ENCODE data around the gene TTLL11. TPM values are rescaled to one million over a fixed set of nuclear protein-coding genes. Genes with fewer than 3 reads are reported as not detected.

TTLL11 gene
- polyA plus RNA-seq, 2 donors, result 2.3 to 4.5 TPM

DNA sequence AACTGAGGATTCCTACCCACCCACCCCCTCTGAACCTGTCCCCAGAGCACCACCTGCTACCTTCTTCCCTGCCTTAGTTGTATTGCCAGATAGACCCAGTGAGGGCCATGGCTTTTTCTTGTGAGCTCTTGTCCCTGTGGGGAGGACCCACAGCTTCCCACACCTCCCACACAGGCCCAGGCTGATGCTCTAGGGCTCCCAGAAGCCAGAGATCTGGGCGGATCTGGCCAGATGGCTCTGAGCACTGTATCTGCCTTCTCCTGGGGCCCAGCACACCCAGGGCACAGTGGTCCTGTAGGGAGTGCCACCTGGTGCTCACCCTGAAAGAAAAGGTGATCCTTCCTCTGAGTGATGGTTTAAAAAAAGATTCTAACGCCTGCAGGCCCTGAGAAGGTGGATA lies 310.0 kb downstream of the TTLL11 start:
- H3K27ac ChIP-seq (ENCODE audit: low read depth in 2 of 2, low read length in 1 of 2), result no peak overlapping the region
- H3K36me3 ChIP-seq (ENCODE audit: control insufficient read depth in 2 of 2, insufficient read depth in 2 of 2, low read length in 1 of 2), result peaks cover 13 to 50% of the 10 kb centered on the region in 2 donors
- H3K27me3 ChIP-seq (ENCODE audit: control insufficient read depth in 1 of 2, insufficient read depth in 2 of 2, low read length in 2 of 2), result no peaks in the 10 kb centered on the region
- no peak overlapping the region for H3K4me3 ChIP-seq (ENCODE audit: low read depth in 1 of 2, low read length in 2 of 2)
- no peaks in the 10 kb centered on the region for H3K4me1 ChIP-seq (ENCODE audit: control insufficient read depth in 2 of 2, insufficient read depth in 2 of 2, low read length in 1 of 2)
- no peaks in the 10 kb centered on the region for H3K9me3 ChIP-seq (ENCODE audit: control insufficient read depth in 2 of 2, insufficient read depth in 1 of 2, low read depth in 1 of 2, low read length in 1 of 2)
- 80 to 92% methylated on average over 2 of the region's 2 CpGs for WGBS, 2 donors

- Histone ChIP-seq H3K4me1 (ENCODE audit: control insufficient read depth in 2 of 2, insufficient read depth in 2 of 2, low read length in 1 of 2) (no peaks in the 10 kb centered on the region), H3K36me3 (ENCODE audit: control insufficient read depth in 2 of 2, insufficient read depth in 2 of 2, low read length in 1 of 2) (peaks cover 13 to 50% of the 10 kb centered on the region in 2 donors), H3K4me3 (ENCODE audit: low read depth in 1 of 2, low read length in 2 of 2) (no peak overlapping the region), H3K27ac (ENCODE audit: low read depth in 2 of 2, low read length in 1 of 2) (no peak overlapping the region), H3K9me3 (ENCODE audit: control insufficient read depth in 2 of 2, insufficient read depth in 1 of 2, low read depth in 1 of 2, low read length in 1 of 2) (no peaks in the 10 kb centered on the region), H3K27me3 (ENCODE audit: control insufficient read depth in 1 of 2, insufficient read depth in 2 of 2, low read length in 2 of 2) (no peaks in the 10 kb centered on the region)
- WGBS, 2 donors, result 91 to 95% methylated on average over 17 of the region's 17 CpGs
These were observed 310.5 kb downstream of the TTLL11 start for GRCh38 chr9:121782514-121783110.

GRCh38 chr9:121781701-121782464 lies 311.2 kb downstream of the TTLL11 start:
- WGBS, 2 donors, result 93% methylated on average over 17 of the region's 17 CpGs
- peaks cover 13 to 52% of the 10 kb centered on the region in 2 donors for H3K36me3 ChIP-seq (ENCODE audit: control insufficient read depth in 2 of 2, insufficient read depth in 2 of 2, low read length in 1 of 2)
- no peak overlapping the region for H3K4me3 ChIP-seq (ENCODE audit: low read depth in 1 of 2, low read length in 2 of 2)
- H3K27ac ChIP-seq (ENCODE audit: low read depth in 2 of 2, low read length in 1 of 2), result no peak overlapping the region
- no peaks in the 10 kb centered on the region for H3K27me3 ChIP-seq (ENCODE audit: control insufficient read depth in 1 of 2, insufficient read depth in 2 of 2, low read length in 2 of 2)
- no peaks in the 10 kb centered on the region for H3K9me3 ChIP-seq (ENCODE audit: control insufficient read depth in 2 of 2, insufficient read depth in 1 of 2, low read depth in 1 of 2, low read length in 1 of 2)
- no peaks in the 10 kb centered on the region for H3K4me1 ChIP-seq (ENCODE audit: control insufficient read depth in 2 of 2, insufficient read depth in 2 of 2, low read length in 1 of 2)

DNA sequence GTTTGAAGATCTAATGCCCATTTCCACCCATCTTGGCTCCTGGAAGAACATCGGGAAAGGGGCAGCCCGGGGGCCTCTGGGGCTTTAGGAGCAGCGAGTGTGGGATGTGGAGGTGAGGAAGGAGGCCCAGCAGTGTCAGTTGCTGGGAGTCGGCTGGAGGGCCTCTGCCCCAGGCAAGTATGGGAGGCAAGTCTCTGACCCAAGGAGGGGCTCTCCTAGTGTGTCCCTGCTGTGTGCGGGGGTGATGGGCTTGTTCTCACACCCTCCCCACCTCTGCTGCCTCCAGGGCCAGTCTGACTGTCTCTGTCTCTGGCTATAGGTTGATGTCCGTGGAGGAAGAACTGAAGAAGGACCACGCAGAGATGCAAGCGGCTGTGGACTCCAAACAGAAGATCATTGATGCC lies 312.0 kb downstream of the TTLL11 start:
- H3K4me3 ChIP-seq (ENCODE audit: low read depth in 1 of 2, low read length in 2 of 2), result no peak overlapping the region

DNA sequence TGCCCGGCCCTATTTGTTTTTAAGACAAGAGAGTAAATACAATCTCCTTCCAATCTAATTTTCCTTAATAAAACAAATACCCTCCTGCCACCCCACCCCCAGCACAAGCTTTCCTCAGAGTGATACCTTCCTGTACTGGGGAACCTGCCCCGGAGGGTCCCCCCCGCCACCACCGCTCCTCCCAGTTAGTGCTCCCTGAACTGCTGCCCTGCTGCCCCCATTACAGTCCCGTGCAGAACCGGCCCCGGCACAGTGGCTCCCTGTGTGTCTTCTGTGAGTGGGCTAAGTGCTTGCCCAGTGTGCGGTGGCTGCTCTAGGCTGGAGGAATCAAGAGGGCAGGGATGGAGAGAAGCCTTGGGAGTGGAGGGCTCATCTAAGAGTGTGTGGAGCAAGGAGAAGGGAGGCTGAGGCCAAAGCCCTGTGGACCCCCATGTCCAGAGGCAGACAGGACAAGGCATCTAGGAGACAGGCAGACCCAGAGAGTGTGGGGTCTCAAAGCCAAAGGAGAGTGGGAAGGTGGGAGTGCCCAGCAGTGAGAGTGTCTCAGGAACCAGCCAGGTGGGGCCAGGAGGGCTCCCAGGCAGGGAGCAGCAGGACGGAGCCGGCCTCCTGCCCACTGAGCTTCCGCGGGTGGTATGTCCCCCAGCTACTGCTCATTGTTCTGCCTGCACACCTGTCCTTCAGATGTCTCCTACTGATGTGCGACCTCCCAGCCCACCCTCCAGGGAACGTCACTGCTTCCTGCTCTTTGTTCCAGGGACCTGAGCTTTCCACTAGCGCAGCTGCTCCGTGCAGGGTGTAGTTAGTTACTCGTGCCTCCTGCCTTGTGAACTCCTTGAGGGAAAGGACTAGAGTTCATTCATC lies 312.7 kb downstream of the TTLL11 start:
- Histone ChIP-seq H3K4me3 (ENCODE audit: low read depth in 1 of 2, low read length in 2 of 2) (no peak overlapping the region), H3K27me3 (ENCODE audit: control insufficient read depth in 1 of 2, insufficient read depth in 2 of 2, low read length in 2 of 2) (no peaks in the 10 kb centered on the region), H3K27ac (ENCODE audit: low read depth in 2 of 2, low read length in 1 of 2) (no peak overlapping the region), H3K9me3 (ENCODE audit: control insufficient read depth in 2 of 2, insufficient read depth in 1 of 2, low read depth in 1 of 2, low read length in 1 of 2) (no peaks in the 10 kb centered on the region), H3K36me3 (ENCODE audit: control insufficient read depth in 2 of 2, insufficient read depth in 2 of 2, low read length in 1 of 2) (peaks cover 18 to 62% of the 10 kb centered on the region in 2 donors), H3K4me1 (ENCODE audit: control insufficient read depth in 2 of 2, insufficient read depth in 2 of 2, low read length in 1 of 2) (no peaks in the 10 kb centered on the region)
- 82 to 85% methylated on average over 17 of the region's 17 CpGs for WGBS, 2 donors

More for the DNA sequence above, 312.0 kb downstream of the TTLL11 start:
- 89 to 95% methylated on average over 8 of the region's 8 CpGs for WGBS, 2 donors
- Histone ChIP-seq H3K27ac (ENCODE audit: low read depth in 2 of 2, low read length in 1 of 2) (no peak overlapping the region), H3K9me3 (ENCODE audit: control insufficient read depth in 2 of 2, insufficient read depth in 1 of 2, low read depth in 1 of 2, low read length in 1 of 2) (no peaks in the 10 kb centered on the region), H3K27me3 (ENCODE audit: control insufficient read depth in 1 of 2, insufficient read depth in 2 of 2, low read length in 2 of 2) (no peaks in the 10 kb centered on the region), H3K36me3 (ENCODE audit: control insufficient read depth in 2 of 2, insufficient read depth in 2 of 2, low read length in 1 of 2) (peaks cover 13 to 59% of the 10 kb centered on the region in 2 donors), H3K4me1 (ENCODE audit: control insufficient read depth in 2 of 2, insufficient read depth in 2 of 2, low read length in 1 of 2) (no peaks in the 10 kb centered on the region)

- no peaks in the 10 kb centered on the region for H3K9me3 ChIP-seq (ENCODE audit: control insufficient read depth in 2 of 2, insufficient read depth in 1 of 2, low read depth in 1 of 2, low read length in 1 of 2)
- no peak overlapping the region for H3K4me3 ChIP-seq (ENCODE audit: low read depth in 1 of 2, low read length in 2 of 2)
- H3K4me1 ChIP-seq (ENCODE audit: control insufficient read depth in 2 of 2, insufficient read depth in 2 of 2, low read length in 1 of 2), result no peaks in the 10 kb centered on the region
- H3K27me3 ChIP-seq (ENCODE audit: control insufficient read depth in 1 of 2, insufficient read depth in 2 of 2, low read length in 2 of 2), result no peaks in the 10 kb centered on the region
- WGBS, 2 donors, result 77 to 80% methylated on average over 13 of the region's 13 CpGs
- H3K27ac ChIP-seq (ENCODE audit: low read depth in 2 of 2, low read length in 1 of 2), result no peak overlapping the region
- H3K36me3 ChIP-seq (ENCODE audit: control insufficient read depth in 2 of 2, insufficient read depth in 2 of 2, low read length in 1 of 2), result peaks cover 22 to 66% of the 10 kb centered on the region in 2 donors
These were observed 313.6 kb downstream of the TTLL11 start for GRCh38 chr9:121779381-121780117.

DNA sequence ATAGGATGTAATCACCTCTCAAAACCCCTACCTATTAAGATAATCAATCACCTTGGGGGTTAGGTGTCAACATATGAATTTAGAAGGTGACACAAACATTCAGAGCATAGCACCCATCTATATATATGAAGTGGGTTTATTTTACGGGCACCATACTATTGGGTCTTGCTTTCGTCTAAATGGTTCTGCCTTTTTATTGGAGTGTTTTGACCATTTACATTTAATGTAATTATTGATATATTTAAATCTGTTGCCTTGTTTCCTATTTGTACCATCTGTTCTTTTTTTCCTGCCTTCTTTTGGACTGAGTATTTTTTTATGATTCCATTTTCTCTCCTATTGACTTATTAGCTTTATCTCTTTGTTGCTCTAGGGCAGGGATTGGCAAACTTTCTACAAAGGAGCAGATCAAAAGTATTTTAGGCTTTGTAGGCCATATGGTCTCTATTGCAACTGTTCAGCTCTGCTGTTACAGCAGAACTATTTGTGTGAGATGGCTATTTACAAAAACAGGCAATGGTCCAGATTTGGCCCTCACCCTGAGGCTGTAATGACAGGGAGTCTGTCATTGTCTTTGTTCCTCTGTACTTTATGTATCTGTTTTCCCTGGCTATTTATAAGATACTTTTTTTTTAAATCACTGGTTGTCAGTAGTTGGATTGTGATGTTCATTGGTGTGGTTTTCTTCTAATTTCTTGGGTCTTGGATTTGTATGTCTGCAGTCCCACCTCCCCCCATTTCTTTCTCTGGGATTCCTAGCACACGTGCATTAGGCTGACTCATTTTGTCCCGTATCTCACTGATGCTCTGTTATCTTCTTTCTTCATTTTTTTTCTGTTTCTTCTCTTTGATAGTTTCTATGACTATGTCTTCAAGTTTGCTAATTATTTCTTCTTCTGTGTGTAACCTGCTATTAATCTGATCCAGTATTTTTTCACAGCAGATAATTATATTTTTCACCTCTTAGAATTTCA lies 314.6 kb downstream of the TTLL11 start:
- Histone ChIP-seq H3K36me3 (ENCODE audit: control insufficient read depth in 2 of 2, insufficient read depth in 2 of 2, low read length in 1 of 2) (peaks cover 28 to 69% of the 10 kb centered on the region in 2 donors), H3K9me3 (ENCODE audit: control insufficient read depth in 2 of 2, insufficient read depth in 1 of 2, low read depth in 1 of 2, low read length in 1 of 2) (no peaks in the 10 kb centered on the region), H3K4me3 (ENCODE audit: low read depth in 1 of 2, low read length in 2 of 2) (no peak overlapping the region), H3K4me1 (ENCODE audit: control insufficient read depth in 2 of 2, insufficient read depth in 2 of 2, low read length in 1 of 2) (no peaks in the 10 kb centered on the region), H3K27ac (ENCODE audit: low read depth in 2 of 2, low read length in 1 of 2) (no peak overlapping the region), H3K27me3 (ENCODE audit: control insufficient read depth in 1 of 2, insufficient read depth in 2 of 2, low read length in 2 of 2) (no peaks in the 10 kb centered on the region)
- WGBS, 2 donors, result 86 to 89% methylated on average over 4 of the region's 4 CpGs

DNA sequence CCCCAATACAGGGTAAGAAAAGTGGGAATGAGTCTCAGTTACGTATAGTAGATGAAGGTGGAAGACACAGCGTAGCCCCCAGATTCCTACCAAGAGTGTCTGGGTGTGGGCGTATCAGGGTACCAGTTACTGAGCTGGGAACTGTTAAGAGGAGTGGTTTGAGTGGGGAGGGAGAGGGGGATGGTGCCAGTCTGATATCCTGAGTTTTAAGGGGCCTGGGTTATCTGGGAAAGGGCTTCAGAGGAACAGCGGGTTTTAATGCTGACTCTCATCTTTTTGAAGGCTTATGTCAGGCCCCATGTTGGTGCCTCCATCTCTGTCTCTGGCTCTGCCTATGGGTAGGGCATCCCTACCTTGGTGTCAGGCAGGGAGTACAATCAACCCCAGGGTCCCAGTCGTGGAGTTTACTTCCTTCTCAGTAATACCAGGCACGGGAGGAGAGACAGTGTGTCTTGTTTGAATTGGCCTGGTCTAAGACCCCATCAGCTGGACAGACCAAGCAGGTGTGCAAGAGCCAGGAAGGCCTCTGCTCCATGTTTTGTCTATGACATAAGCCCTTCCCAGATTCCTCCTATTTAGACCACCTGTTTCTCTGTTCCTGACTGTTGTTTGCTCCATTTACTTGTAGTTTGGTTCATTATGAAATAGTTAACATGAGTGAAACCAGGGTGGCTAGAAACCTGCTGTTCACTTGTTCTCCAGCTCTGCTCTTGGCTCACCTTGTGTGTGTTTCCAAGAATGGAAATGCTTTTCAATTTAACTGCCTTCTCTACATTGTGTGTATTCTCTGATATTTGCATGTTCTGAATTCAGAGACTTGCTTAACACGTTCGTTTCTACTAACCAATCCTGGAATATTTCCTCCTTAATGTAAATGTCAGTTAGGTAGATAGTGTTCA lies 316.1 kb downstream of the TTLL11 start:
- H3K27ac ChIP-seq (ENCODE audit: low read depth in 2 of 2, low read length in 1 of 2), result no peak overlapping the region
- no peak overlapping the region for H3K4me3 ChIP-seq (ENCODE audit: low read depth in 1 of 2, low read length in 2 of 2)
- 91 to 93% methylated on average over 8 of the region's 8 CpGs for WGBS, 2 donors
- H3K9me3 ChIP-seq (ENCODE audit: control insufficient read depth in 2 of 2, insufficient read depth in 1 of 2, low read depth in 1 of 2, low read length in 1 of 2), result no peaks in the 10 kb centered on the region
- no peaks in the 10 kb centered on the region for H3K4me1 ChIP-seq (ENCODE audit: control insufficient read depth in 2 of 2, insufficient read depth in 2 of 2, low read length in 1 of 2)
- peaks cover 31 to 68% of the 10 kb centered on the region in 2 donors for H3K36me3 ChIP-seq (ENCODE audit: control insufficient read depth in 2 of 2, insufficient read depth in 2 of 2, low read length in 1 of 2)
- no peaks in the 10 kb centered on the region for H3K27me3 ChIP-seq (ENCODE audit: control insufficient read depth in 1 of 2, insufficient read depth in 2 of 2, low read length in 2 of 2)

Data from esophagus (tissue), 2 donors.